ENCODE data around the gene NDUFC1.
"Not testable (repeated sequence)": the region's sequence is repeated elsewhere in the genome, so short reads cannot be mapped to it uniquely, and the experiment has no call there.

Gene NDUFC1

DNA sequence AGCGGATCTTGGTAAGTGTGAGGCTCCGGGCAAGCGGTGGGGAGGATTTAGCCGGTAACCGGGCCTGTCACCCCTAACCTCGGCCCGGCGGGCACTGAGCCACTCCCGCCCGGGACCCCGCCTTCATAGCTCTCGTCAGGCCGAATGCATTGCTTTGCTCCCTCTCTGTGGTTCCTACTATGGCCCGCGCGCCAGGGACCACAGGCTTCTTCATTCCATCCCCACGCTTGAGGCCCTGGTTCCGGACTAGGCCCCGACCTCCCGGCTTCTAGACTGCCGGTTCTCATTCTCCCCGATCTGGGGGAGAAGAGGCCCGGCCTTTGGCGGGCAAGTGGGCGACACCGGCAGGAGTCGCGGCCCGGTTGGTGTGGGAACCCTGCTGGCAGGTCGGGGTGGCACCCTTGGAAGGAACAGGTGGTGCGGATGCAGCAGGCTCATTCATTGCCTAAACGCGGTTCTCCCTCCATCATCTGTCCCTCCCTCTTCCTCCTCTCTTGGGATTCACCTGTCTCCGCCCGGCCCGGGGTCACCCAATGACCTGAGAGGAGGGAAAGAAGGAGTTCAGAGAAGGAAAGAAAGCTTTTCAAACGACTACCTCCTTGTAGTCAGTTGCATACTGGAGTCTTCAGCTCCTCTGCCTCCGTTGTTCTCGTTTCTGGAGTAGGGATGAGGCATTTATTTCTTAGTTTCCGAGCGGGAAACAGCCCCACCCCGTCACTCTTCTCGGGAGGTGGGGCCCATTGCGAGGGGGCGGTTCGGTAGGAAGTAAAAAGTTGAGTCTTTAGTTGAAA lies at the start of gene NDUFC1:
Gene NDUFC1, minus strand, starts transcription at position 657 of the 791 bp plus-strand sequence. CDS start 6,679 bp downstream, outside the sequence.
- no peaks in the 10 kb centered on the region for H3K9me3 ChIP-seq (ENCODE audit: control insufficient read depth in 1 of 2, low read length in 2 of 2)
- peaks cover 0 to 5% of the 10 kb centered on the region in 2 donors for H3K36me3 ChIP-seq (ENCODE audit: control insufficient read depth in 1 of 2, insufficient read depth in 2 of 2, low read length in 2 of 2)
- H3K4me3 ChIP-seq (ENCODE audit: low read depth in 1 of 2, low read length in 2 of 2): peak within 1 kb of the TSS; percentile 93 to 99
- peak within 1 kb of the TSS; percentile 87 for H3K27ac ChIP-seq (ENCODE audit: low read depth, low read length)
- H3K4me1 ChIP-seq (ENCODE audit: control insufficient read depth in 1 of 2, insufficient read depth in 2 of 2, low read length in 2 of 2): peaks cover 18 to 20% of the 10 kb centered on the region in 2 donors
- H3K27me3 ChIP-seq (ENCODE audit: control insufficient read depth in 1 of 2, insufficient read depth in 2 of 2, low read length in 2 of 2): no peaks in the 10 kb centered on the region
- peak within 1 kb of the TSS; percentile 73 to 94 for H3K9ac ChIP-seq (ENCODE audit: low read depth in 1 of 2, low read length in 2 of 2)

DNA sequence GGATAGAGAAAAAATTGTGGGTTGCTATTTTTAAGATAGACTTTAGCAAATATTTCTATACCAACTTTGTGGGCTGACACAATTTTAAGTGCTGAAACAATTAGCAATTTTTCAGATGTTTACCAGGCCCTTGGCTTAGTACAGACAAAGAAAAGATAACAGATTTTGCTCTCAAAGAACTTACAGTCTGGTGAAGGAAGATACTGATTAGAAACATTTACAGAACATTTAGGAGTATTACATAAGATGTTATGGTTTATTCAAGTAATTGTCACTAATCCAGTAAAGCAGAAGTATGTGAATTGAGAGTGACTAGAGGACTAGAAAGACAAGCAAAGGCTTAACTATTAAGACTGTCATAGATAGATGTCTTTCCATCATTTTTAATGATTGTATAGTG lies 35.3 kb upstream of the NDUFC1 start:
- no peaks in the 10 kb centered on the region for H3K9me3 ChIP-seq (ENCODE audit: control insufficient read depth in 1 of 2, low read length in 2 of 2)
- H3K36me3 ChIP-seq (ENCODE audit: control insufficient read depth in 1 of 2, insufficient read depth in 2 of 2, low read length in 2 of 2): peaks cover 3 to 20% of the 10 kb centered on the region in 2 donors
- peaks cover 0 to 5% of the 10 kb centered on the region in 2 donors for H3K4me1 ChIP-seq (ENCODE audit: control insufficient read depth in 1 of 2, insufficient read depth in 2 of 2, low read length in 2 of 2)

DNA sequence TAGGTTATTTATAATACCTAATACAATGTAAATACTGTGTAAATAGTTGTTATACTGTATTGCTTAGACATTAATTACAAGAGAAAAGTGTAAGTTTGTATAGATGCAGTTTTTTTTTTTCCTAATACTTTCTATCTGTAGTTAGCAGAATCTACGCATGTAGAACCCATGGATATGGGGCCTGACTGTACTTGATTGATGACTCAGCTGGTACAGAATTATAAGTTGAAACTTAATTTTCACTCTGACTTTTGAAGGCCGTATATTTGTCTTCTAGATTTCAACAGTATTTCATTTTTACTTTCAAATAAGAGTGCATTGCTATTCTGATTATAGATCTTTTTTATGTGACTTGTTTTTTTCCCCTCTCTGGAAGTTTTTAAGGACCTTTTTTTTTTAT lies 30.8 kb upstream of the NDUFC1 start:
- Histone ChIP-seq H3K27me3 (ENCODE audit: control insufficient read depth in 1 of 2, insufficient read depth in 2 of 2, low read length in 2 of 2) (no peaks in the 10 kb centered on the region), H3K4me3 (ENCODE audit: low read depth in 1 of 2, low read length in 2 of 2) (no peak overlapping the region), H3K9me3 (ENCODE audit: control insufficient read depth in 1 of 2, low read length in 2 of 2) (no peaks in the 10 kb centered on the region), H3K9ac (ENCODE audit: low read depth in 1 of 2, low read length in 2 of 2) (no peak overlapping the region), H3K4me1 (ENCODE audit: control insufficient read depth in 1 of 2, insufficient read depth in 2 of 2, low read length in 2 of 2) (no peaks in the 10 kb centered on the region), H3K36me3 (ENCODE audit: control insufficient read depth in 1 of 2, insufficient read depth in 2 of 2, low read length in 2 of 2) (peaks cover 0 to 12% of the 10 kb centered on the region in 2 donors), H3K27ac (ENCODE audit: low read depth, low read length) (no peak overlapping the region)

More for the DNA sequence above, 35.3 kb upstream of the NDUFC1 start:
- no peak overlapping the region for H3K4me3 ChIP-seq (ENCODE audit: low read depth in 1 of 2, low read length in 2 of 2)
- H3K27ac ChIP-seq (ENCODE audit: low read depth, low read length): no peak overlapping the region
- H3K9ac ChIP-seq (ENCODE audit: low read depth in 1 of 2, low read length in 2 of 2): no peak overlapping the region
- no peaks in the 10 kb centered on the region for H3K27me3 ChIP-seq (ENCODE audit: control insufficient read depth in 1 of 2, insufficient read depth in 2 of 2, low read length in 2 of 2)

DNA sequence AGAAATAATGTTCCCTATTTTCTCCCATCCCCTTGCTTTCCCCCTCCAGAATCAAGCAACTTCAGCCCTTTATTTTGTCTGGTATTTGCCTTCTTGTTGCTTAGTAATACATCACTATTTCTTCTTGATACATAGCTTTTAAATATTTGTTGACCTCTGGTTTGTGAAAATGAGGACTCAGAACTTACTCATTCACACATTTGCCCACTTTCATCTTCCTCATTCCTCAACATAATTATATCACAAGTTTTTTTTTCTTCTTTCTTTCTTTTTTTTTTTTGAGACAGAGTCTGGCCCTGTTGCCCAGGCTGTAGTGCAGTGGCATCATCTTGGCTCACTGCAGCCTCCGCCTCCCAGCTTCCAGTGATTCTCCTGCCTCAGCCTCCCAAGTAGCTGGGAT lies 28.9 kb upstream of the NDUFC1 start:
- Histone ChIP-seq H3K4me3 (ENCODE audit: low read depth in 1 of 2, low read length in 2 of 2) (no peak overlapping the region), H3K9ac (ENCODE audit: low read depth in 1 of 2, low read length in 2 of 2) (no peak overlapping the region), H3K9me3 (ENCODE audit: control insufficient read depth in 1 of 2, low read length in 2 of 2) (no peaks in the 10 kb centered on the region), H3K4me1 (ENCODE audit: control insufficient read depth in 1 of 2, insufficient read depth in 2 of 2, low read length in 2 of 2) (no peaks in the 10 kb centered on the region), H3K27ac (ENCODE audit: low read depth, low read length) (no peak overlapping the region), H3K36me3 (ENCODE audit: control insufficient read depth in 1 of 2, insufficient read depth in 2 of 2, low read length in 2 of 2) (peaks cover 0 to 12% of the 10 kb centered on the region in 2 donors), H3K27me3 (ENCODE audit: control insufficient read depth in 1 of 2, insufficient read depth in 2 of 2, low read length in 2 of 2) (no peaks in the 10 kb centered on the region)

DNA sequence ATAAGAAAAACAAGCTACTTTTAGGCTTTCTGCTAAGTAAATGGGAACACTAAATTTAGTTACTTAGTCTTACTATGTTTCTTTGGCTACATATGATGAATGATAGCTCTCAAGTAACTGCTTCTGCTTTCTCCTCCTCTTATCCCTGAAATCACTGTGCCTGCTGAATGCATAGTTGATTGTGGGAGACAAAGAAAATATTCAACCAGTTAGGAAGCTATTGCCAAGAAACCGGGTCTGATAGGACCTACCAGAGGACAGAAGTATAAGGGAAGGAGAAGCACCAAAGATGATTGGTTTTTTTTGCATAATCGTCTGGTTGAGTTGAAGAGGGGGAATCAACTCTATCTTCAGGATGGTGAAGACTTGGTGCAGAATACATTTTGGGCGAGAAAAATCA lies 28.0 kb upstream of the NDUFC1 start:
- Histone ChIP-seq H3K4me3 (ENCODE audit: low read depth in 1 of 2, low read length in 2 of 2) (no peak overlapping the region), H3K27me3 (ENCODE audit: control insufficient read depth in 1 of 2, insufficient read depth in 2 of 2, low read length in 2 of 2) (no peaks in the 10 kb centered on the region), H3K9me3 (ENCODE audit: control insufficient read depth in 1 of 2, low read length in 2 of 2) (no peaks in the 10 kb centered on the region), H3K27ac (ENCODE audit: low read depth, low read length) (no peak overlapping the region), H3K9ac (ENCODE audit: low read depth in 1 of 2, low read length in 2 of 2) (no peak overlapping the region), H3K4me1 (ENCODE audit: control insufficient read depth in 1 of 2, insufficient read depth in 2 of 2, low read length in 2 of 2) (no peaks in the 10 kb centered on the region), H3K36me3 (ENCODE audit: control insufficient read depth in 1 of 2, insufficient read depth in 2 of 2, low read length in 2 of 2) (peaks cover 0 to 11% of the 10 kb centered on the region in 2 donors)

DNA sequence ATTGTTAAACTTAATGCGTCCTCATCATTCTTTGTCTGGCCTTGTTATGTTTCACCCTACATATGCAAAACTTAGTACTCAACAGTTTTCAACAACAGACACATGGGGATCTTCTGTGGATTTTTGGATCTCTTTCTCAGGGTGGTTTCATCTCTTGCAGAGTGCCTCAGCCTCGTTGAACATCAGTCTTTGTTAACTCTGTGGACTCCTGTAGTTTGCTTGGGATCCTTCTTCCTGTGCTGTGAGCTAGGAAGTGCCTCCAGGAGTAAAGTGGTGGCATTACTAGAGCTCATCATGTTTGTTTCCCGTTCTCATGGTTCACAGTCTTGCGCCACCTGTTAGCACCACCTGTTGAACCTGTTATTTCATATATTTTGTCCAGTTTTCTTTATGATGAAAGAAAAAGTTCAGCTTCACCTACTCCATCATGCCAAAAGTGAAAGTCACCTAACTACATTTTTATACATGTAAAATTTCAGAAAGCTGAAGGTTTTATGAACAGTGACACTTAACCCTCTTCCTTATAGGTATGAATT lies 27.5 kb upstream of the NDUFC1 start:
- Histone ChIP-seq H3K27me3 (ENCODE audit: control insufficient read depth in 1 of 2, insufficient read depth in 2 of 2, low read length in 2 of 2) (no peaks in the 10 kb centered on the region), H3K9ac (ENCODE audit: low read depth in 1 of 2, low read length in 2 of 2) (no peak overlapping the region), H3K36me3 (ENCODE audit: control insufficient read depth in 1 of 2, insufficient read depth in 2 of 2, low read length in 2 of 2) (peaks cover 0 to 8% of the 10 kb centered on the region in 2 donors), H3K27ac (ENCODE audit: low read depth, low read length) (no peak overlapping the region), H3K4me1 (ENCODE audit: control insufficient read depth in 1 of 2, insufficient read depth in 2 of 2, low read length in 2 of 2) (no peaks in the 10 kb centered on the region), H3K9me3 (ENCODE audit: control insufficient read depth in 1 of 2, low read length in 2 of 2) (no peaks in the 10 kb centered on the region), H3K4me3 (ENCODE audit: low read depth in 1 of 2, low read length in 2 of 2) (no peak overlapping the region)

DNA sequence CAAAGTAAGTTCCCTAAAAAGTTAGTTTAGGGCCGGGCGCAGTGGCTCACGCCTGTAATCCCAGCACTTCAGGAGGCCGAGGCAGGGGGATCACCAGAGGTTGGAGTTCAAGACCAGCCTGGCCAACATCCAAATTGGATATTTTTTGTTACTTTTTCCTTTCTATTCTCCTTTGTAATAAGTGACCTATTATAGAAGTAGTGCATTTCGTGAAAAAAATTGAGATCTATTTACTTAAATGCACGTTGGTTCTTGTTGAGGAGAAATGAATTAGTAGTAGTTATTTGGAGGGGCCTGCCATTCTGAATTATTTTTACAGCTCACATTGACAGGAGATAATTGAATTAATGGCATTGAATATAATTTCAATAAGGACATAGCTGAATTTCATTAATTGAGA lies 22.3 kb upstream of the NDUFC1 start:
- Histone ChIP-seq H3K27me3 (ENCODE audit: control insufficient read depth in 1 of 2, insufficient read depth in 2 of 2, low read length in 2 of 2) (no peaks in the 10 kb centered on the region), H3K27ac (ENCODE audit: low read depth, low read length) (no peak overlapping the region), H3K36me3 (ENCODE audit: control insufficient read depth in 1 of 2, insufficient read depth in 2 of 2, low read length in 2 of 2) (peaks cover 0 to 3% of the 10 kb centered on the region in 2 donors), H3K4me3 (ENCODE audit: low read depth in 1 of 2, low read length in 2 of 2) (no peak overlapping the region), H3K9me3 (ENCODE audit: control insufficient read depth in 1 of 2, low read length in 2 of 2) (no peaks in the 10 kb centered on the region), H3K4me1 (ENCODE audit: control insufficient read depth in 1 of 2, insufficient read depth in 2 of 2, low read length in 2 of 2) (peaks cover 5 to 7% of the 10 kb centered on the region in 2 donors), H3K9ac (ENCODE audit: low read depth in 1 of 2, low read length in 2 of 2) (no peak overlapping the region)

GRCh38 chr4:139322541-139322940 lies 20.3 kb upstream of the NDUFC1 start:
- not testable (repeated sequence) for H3K27ac ChIP-seq (ENCODE audit: low read depth, low read length); H3K27me3 ChIP-seq (ENCODE audit: control insufficient read depth in 1 of 2, insufficient read depth in 2 of 2, low read length in 2 of 2); H3K9me3 ChIP-seq (ENCODE audit: control insufficient read depth in 1 of 2, low read length in 2 of 2); H3K36me3 ChIP-seq (ENCODE audit: control insufficient read depth in 1 of 2, insufficient read depth in 2 of 2, low read length in 2 of 2); H3K4me1 ChIP-seq (ENCODE audit: control insufficient read depth in 1 of 2, insufficient read depth in 2 of 2, low read length in 2 of 2); H3K4me3 ChIP-seq (ENCODE audit: low read depth in 1 of 2, low read length in 2 of 2); H3K9ac ChIP-seq (ENCODE audit: low read depth in 1 of 2, low read length in 2 of 2)

DNA sequence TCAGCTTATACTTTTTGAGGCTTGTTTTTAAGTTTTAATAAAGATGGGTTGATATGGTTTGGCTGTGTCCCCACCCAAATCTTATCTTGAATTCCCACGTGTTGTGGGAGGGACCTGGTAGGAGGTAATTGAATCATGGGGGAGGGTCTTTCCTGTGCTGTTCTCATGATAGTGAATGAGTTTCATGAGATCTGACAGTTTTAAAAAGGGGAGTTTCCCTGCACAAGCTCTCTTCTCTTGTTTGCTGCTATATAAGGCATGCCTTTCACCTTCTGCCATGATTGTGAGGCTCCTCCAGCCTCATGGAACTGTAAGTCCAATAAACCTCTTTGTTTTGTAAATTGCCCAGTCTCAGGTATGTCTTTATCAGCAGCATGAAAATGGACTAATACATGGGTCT lies 19.8 kb upstream of the NDUFC1 start:
- H3K27ac ChIP-seq (ENCODE audit: low read depth, low read length); H3K9me3 ChIP-seq (ENCODE audit: control insufficient read depth in 1 of 2, low read length in 2 of 2); H3K36me3 ChIP-seq (ENCODE audit: control insufficient read depth in 1 of 2, insufficient read depth in 2 of 2, low read length in 2 of 2); H3K27me3 ChIP-seq (ENCODE audit: control insufficient read depth in 1 of 2, insufficient read depth in 2 of 2, low read length in 2 of 2); H3K4me3 ChIP-seq (ENCODE audit: low read depth in 1 of 2, low read length in 2 of 2); H3K9ac ChIP-seq (ENCODE audit: low read depth in 1 of 2, low read length in 2 of 2); H3K4me1 ChIP-seq (ENCODE audit: control insufficient read depth in 1 of 2, insufficient read depth in 2 of 2, low read length in 2 of 2): not testable (repeated sequence)

GRCh38 chr4:139319571-139319970 lies 17.3 kb upstream of the NDUFC1 start:
- H3K27me3 ChIP-seq (ENCODE audit: control insufficient read depth in 1 of 2, insufficient read depth in 2 of 2, low read length in 2 of 2): no peaks in the 10 kb centered on the region
- no peak overlapping the region for H3K4me3 ChIP-seq (ENCODE audit: low read depth in 1 of 2, low read length in 2 of 2)
- H3K9ac ChIP-seq (ENCODE audit: low read depth in 1 of 2, low read length in 2 of 2): no peak overlapping the region
- peaks cover 5 to 7% of the 10 kb centered on the region in 2 donors for H3K4me1 ChIP-seq (ENCODE audit: control insufficient read depth in 1 of 2, insufficient read depth in 2 of 2, low read length in 2 of 2)
- H3K9me3 ChIP-seq (ENCODE audit: control insufficient read depth in 1 of 2, low read length in 2 of 2): no peaks in the 10 kb centered on the region
- H3K27ac ChIP-seq (ENCODE audit: low read depth, low read length): no peak overlapping the region
- no peaks in the 10 kb centered on the region for H3K36me3 ChIP-seq (ENCODE audit: control insufficient read depth in 1 of 2, insufficient read depth in 2 of 2, low read length in 2 of 2)
